Mucosa of rectum (tissue), 2 donors: Measurements from ENCODE around the gene AFG1L.

Experiments used
- H3K27ac ChIP-seq, 2 donors: one replicate each; pipeline ENCODE4 v1.7.0; 2013; ENCODE audit warnings: inconsistent platforms in 2 of 2, low read depth in 2 of 2, low read length in 2 of 2
- H3K27me3 ChIP-seq, 2 donors: one replicate each; pipeline ENCODE4 v1.7.0; 2013; ENCODE audit warnings: low read length in 2 of 2; ENCODE audit not compliant: control insufficient read depth in 2 of 2, insufficient read depth in 2 of 2
- H3K36me3 ChIP-seq, 2 donors: one replicate each; pipeline ENCODE4 v1.7.0; 2013; ENCODE audit warnings: low read length in 2 of 2; ENCODE audit not compliant: control insufficient read depth in 2 of 2, insufficient read depth in 2 of 2
- H3K4me1 ChIP-seq, 2 donors: one replicate each; pipeline ENCODE4 v1.7.0; 2013; ENCODE audit warnings: low read length in 2 of 2, mild to moderate bottlenecking in 1 of 2; ENCODE audit not compliant: control insufficient read depth in 2 of 2, insufficient read depth in 2 of 2
- H3K4me3 ChIP-seq, 2 donors: one replicate each; pipeline ENCODE4 v1.7.0; 2013; ENCODE audit warnings: low read length in 2 of 2
- H3K9ac ChIP-seq, 2 donors: one replicate each; pipeline ENCODE4 v1.7.0; 2013; ENCODE audit warnings: low read length in 2 of 2, low read depth in 1 of 2, mild to moderate bottlenecking in 1 of 2
- H3K9me3 ChIP-seq, 2 donors: one replicate each; pipeline ENCODE4 v1.7.0; 2013; ENCODE audit warnings: low read length in 2 of 2; ENCODE audit not compliant: control insufficient read depth in 2 of 2
- donor health status: healthy.
- donor health status: Normal muscosa, but diverticular disease.

Gene AFG1L

DNA sequence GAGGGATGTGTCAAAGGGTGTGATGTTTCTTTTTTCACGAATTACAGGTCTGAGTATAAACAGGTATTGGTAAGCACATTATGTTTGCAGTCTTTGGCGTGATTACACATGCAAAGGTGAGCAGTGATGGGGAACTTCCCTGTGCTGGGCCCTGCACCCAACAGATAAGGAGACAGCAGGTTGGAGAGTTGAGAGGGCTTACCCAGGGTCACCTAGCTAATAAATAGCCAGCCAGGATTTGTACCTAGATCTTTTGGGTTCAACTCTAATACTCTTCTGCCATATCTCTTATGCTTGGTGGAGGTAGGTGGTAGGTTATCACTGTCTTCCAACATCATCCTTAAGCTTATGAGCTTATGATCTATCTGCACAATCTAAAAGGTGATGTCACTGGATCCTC lies 46.5 kb downstream of the AFG1L start:
- no peaks in the 10 kb centered on the region for H3K27me3 ChIP-seq
- H3K4me3 ChIP-seq = no peak overlapping the region
- H3K27ac ChIP-seq = no peak overlapping the region
- H3K9ac ChIP-seq = no peak overlapping the region
- H3K9me3 ChIP-seq = no peaks in the 10 kb centered on the region
- no peaks in the 10 kb centered on the region for H3K4me1 ChIP-seq
- H3K36me3 ChIP-seq = no peaks in the 10 kb centered on the region

DNA sequence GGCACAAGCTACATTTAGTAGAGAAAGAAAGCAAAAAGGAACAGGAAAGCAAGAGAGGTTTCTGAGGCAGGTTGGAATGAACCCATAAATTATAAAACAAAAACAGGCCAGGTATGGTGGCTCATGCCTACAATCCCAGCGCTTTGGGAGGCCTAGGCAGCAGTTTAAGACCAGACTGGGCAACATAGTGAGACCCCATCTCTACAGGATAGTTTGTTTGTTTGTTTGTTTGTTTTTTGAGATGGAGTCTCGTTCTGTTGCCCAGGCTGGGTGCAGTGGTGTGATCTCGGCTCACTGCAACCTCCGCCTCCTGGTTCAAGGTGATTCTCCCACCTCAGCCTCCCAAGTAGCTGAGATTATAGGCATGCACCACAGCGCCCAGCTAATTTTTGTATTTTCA lies 49.0 kb downstream of the AFG1L start:
- Histone ChIP-seq H3K4me1 (no peaks in the 10 kb centered on the region), H3K36me3 (no peaks in the 10 kb centered on the region), H3K27ac (no peak overlapping the region), H3K9me3 (no peaks in the 10 kb centered on the region), H3K27me3 (no peaks in the 10 kb centered on the region), H3K9ac (no peak overlapping the region), H3K4me3 (no peak overlapping the region)

DNA sequence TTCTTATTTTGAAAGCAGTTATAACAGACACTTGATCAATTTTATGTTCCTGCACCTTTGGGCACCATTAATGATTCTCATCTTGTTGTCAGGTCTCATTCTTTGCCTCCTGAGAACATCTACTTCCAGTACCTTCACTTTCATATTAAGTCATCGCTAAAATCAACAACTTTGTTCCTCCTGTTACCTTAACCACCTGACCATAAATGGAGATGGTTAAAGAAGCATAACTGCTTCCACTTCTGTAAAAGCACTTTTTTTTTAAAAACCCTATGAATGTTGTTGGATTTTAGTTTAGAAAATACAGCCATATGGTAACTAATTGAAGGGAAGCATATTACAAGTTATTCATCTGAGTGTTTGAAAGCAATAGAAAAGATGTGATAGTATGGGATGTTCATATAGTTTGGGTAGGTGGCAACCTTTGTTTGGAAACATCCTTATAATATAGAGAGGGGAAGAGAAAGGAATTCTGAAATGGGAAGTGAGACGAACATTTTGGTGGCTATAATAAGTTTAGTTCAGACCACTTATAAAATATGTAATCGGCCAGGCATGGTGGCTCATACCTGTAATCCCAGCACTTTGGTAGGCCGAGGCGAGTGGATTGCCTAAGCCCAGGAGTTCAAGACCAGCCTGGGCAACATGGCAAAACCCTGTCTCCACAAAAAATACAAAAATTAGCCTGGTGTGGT lies 53.9 kb downstream of the AFG1L start:
- Histone ChIP-seq H3K4me3 (no peak overlapping the region), H3K4me1 (no peaks in the 10 kb centered on the region), H3K9me3 (no peaks in the 10 kb centered on the region), H3K27me3 (no peaks in the 10 kb centered on the region), H3K9ac (no peak overlapping the region), H3K27ac (no peak overlapping the region), H3K36me3 (no peaks in the 10 kb centered on the region)

DNA sequence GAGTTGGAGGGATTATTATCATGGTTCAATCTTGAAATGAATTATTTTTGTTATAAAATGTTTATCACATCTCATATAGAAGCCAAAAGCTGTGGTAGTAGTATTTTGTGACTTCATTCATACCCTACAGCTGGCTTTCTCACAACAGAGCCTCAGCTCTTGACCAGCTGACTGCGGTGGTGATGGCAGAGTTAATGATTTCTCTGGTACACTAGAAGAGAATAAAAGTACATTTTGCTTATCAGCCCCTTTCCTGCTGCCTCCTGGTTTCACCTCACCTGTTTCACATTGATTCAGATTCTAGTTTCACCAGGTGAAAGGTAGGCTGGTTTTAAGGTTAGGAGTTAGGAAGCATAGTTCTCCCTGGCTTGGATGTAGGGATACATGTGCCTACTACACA lies 55.7 kb downstream of the AFG1L start:
- Histone ChIP-seq H3K27ac (no peak overlapping the region), H3K9ac (no peak overlapping the region)

DNA sequence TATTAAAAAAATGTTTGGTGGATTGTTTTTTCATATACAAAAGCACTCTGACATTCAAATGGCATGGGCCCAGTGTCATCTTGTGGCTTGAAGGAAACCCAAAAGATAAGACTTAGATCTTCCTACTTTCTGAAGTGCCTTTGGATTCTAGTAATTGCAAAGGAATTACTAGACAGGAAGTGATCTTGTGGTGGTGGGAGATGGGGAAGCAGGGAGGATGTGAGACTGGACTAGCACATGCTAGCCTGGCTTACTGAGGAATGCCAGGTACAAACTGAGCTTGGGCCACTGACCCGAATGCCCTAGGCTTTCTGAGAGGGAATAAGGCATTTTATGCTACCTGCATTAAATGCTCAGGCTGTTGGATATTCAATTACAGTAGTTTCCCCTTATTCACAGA lies 59.0 kb downstream of the AFG1L start:
- H3K9ac ChIP-seq = no peak overlapping the region
- H3K9me3 ChIP-seq = no peaks in the 10 kb centered on the region
- peaks cover 0 to 3% of the 10 kb centered on the region in 2 donors for H3K36me3 ChIP-seq
- no peaks in the 10 kb centered on the region for H3K27me3 ChIP-seq
- no peak overlapping the region for H3K27ac ChIP-seq
- no peaks in the 10 kb centered on the region for H3K4me1 ChIP-seq
- no peak overlapping the region for H3K4me3 ChIP-seq

More for the DNA sequence above, 55.7 kb downstream of the AFG1L start:
- H3K9me3 ChIP-seq = no peaks in the 10 kb centered on the region
- no peaks in the 10 kb centered on the region for H3K36me3 ChIP-seq
- H3K27me3 ChIP-seq = no peaks in the 10 kb centered on the region
- no peak overlapping the region for H3K4me3 ChIP-seq
- no peaks in the 10 kb centered on the region for H3K4me1 ChIP-seq

DNA sequence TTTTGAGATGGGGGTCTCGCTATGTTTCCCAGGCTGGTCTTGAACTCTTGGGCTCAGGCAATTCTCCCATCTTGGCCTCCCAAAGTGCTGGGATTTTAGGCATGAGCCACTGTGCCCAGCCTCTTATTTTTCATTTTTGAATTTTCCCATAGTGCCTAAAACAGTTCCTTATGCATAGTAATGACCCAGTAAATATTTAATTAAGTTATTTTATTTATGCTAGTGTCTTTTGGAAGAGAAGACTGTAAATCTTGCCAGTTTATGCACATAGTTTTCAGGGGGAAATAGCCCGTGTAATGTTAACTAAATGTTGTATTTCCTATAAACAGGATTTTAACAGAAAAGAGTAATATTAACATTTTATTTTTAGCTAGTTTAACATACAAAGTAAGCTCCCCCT lies 60.3 kb downstream of the AFG1L start:
- Histone ChIP-seq H3K9ac (no peak overlapping the region), H3K36me3 (peaks cover 0 to 3% of the 10 kb centered on the region in 2 donors), H3K4me3 (no peak overlapping the region), H3K9me3 (no peaks in the 10 kb centered on the region), H3K27me3 (no peaks in the 10 kb centered on the region), H3K4me1 (no peaks in the 10 kb centered on the region), H3K27ac (no peak overlapping the region)

DNA sequence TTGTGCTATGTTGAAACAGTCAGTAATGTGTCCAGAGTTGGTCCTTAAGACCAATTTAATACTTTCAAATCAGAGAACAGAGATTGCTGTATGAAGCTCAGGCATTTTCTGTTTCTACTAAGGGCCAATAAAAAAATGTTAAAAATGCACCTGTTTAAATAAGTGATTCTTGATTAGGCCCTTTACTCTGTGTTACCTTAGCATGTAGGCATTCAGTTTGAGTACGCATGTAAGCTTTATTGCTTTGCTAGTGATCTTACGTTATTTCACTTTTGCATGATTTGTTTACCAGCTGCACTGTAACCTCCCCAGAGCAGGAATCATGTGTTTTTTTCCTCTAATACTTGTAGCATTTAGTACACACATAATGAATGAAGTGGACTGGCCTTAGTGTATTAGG lies 61.0 kb downstream of the AFG1L start:
- no peak overlapping the region for H3K4me3 ChIP-seq
- no peaks in the 10 kb centered on the region for H3K27me3 ChIP-seq
- no peaks in the 10 kb centered on the region for H3K9me3 ChIP-seq
- no peaks in the 10 kb centered on the region for H3K4me1 ChIP-seq
- H3K36me3 ChIP-seq = peaks cover 0 to 3% of the 10 kb centered on the region in 2 donors
- no peak overlapping the region for H3K27ac ChIP-seq
- H3K9ac ChIP-seq = no peak overlapping the region

DNA sequence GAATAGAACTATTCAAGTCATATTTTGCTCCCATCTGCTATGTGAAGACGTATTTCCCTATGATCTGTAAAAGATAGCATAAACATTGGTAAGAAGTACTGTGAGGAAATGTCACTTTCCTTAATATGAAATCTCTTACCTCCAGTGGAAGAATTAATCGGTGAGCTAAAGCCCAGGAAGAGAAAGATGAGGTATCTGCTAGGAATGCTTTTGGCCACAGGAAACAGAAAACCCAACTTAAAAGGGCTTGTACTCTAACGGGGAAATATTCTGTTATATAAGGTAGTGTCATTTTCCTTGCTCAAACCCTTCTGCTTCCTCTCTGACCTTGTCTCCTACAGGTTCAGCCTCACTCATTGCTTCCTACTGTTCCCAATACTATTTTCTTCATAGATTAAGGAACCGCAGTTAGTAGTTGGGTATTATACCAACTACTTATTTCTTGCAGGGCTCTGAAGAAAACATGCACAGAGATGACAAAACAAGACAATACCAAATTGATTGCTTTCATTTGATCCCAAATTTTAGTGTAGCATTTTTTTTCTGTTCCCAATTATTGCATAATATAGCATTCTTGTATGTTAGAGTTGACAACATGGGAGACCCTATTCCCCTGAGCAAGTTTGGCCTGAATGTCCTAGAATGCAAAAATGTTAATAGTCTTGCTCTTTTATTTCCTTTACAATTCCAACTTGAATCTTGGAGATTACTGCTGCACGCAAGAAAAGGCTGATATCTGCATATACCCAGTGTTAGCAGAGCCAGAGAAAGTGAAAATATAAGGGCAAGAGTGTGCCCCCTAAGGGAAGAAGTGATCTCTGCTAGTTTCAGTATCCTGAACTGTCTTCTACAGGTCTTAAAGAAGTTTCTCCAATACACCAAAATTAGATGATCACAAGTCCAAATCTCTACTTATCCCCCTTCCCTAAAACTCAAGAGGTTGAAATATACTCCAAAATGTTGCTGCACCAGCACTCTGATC lies 65.3 kb downstream of the AFG1L start:
- Histone ChIP-seq H3K4me3 (no peak overlapping the region), H3K9ac (no peak overlapping the region), H3K27ac (no peak overlapping the region), H3K27me3 (no peaks in the 10 kb centered on the region), H3K9me3 (no peaks in the 10 kb centered on the region), H3K36me3 (peaks cover 0 to 3% of the 10 kb centered on the region in 2 donors), H3K4me1 (no peaks in the 10 kb centered on the region)

DNA sequence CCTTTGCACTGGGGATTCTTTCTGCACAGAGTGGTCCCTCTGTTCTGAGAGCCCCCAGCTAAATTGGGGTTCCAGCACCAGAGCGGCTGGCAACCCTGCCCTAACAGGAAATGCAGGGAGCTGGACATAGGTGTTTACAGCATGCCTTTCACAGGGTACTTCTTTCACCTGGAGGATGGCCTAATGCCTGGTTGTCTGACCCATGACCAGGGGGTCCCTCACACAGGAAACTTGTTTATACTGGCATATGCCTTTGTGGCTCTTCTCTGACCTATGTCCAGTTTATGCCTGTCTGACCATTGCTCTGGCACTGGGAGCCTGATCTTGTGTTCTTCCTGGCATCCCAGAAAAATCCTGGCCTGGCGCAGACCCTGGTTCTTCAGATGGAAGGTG lies 66.1 kb downstream of the AFG1L start:
- no peaks in the 10 kb centered on the region for H3K9me3 ChIP-seq
- H3K4me1 ChIP-seq = no peaks in the 10 kb centered on the region
- peaks cover 0 to 3% of the 10 kb centered on the region in 2 donors for H3K36me3 ChIP-seq
- no peak overlapping the region for H3K9ac ChIP-seq
- no peaks in the 10 kb centered on the region for H3K27me3 ChIP-seq
- H3K27ac ChIP-seq = no peak overlapping the region
- no peak overlapping the region for H3K4me3 ChIP-seq

DNA sequence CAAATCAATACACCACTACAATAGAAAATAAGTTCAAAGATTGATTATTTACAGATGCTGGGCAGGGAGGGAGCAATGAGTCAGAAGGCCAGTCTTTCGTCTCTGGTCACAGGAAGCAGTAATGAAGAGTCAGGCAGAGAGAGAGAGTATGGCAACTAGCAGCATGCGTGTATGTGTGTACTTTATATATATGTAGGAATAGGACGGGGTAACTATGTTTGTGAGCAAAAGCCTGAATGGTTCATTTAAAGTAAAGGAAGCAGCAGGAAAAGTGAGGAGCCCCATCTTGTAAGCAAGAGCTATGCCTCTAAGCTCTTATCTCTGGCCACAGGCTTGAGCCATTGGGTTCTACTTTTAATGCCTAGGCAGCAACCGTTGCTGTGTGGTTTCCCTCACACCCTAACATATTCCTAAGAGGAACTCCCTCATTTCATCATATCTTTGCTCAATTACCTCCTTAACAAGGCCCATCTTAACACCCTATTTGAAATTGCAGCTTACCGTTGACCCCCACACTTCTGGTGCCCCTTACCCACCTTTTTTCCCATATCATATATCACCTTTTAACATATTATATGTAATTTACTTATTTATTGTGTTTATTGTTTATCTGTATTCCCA lies 66.6 kb downstream of the AFG1L start:
- Histone ChIP-seq H3K27ac (no peak overlapping the region), H3K9me3 (no peaks in the 10 kb centered on the region), H3K36me3 (peaks cover 0 to 3% of the 10 kb centered on the region in 2 donors), H3K9ac (no peak overlapping the region), H3K27me3 (no peaks in the 10 kb centered on the region), H3K4me3 (no peak overlapping the region), H3K4me1 (no peaks in the 10 kb centered on the region)
